Stimulated activated CD8-positive, alpha-beta memory T cell treated with anti-CD3 and anti-CD28 coated beads, Interleukin-4, amount 100 ng/mL, for 24 hours (primary cell): Measurements from ENCODE around the gene ELP6.
"Not testable (repeated sequence)": the region's sequence is repeated elsewhere in the genome, so short reads cannot be mapped to it uniquely, and the experiment has no call there.

Source experiments
- DNase-seq: peaks from one replicate; pipeline ENCODE4 v3.0.0-alpha.2; 2020; ENCODE audit warnings: low read depth

ELP6 gene

GRCh38 chr3:47512416-47513124 is 942 bp downstream of the ELP6 start:
- no peak for DNase-seq

GRCh38 chr3:47505267-47505666 is 8.2 kb downstream of the ELP6 start:
- not testable (repeated sequence) for DNase-seq

- no peak for DNase-seq
These were observed 9.4 kb downstream of the ELP6 start for GRCh38 chr3:47504113-47504512.

GRCh38 chr3:47503033-47503432 is 10.5 kb downstream of the ELP6 start:
- DNase-seq, result no peak

GRCh38 chr3:47496892-47497291 is 16.6 kb downstream of the ELP6 start:
- DNase-seq, result no peak

- no peak for DNase-seq
These were observed 17.6 kb downstream of the ELP6 start for GRCh38 chr3:47495886-47496285.

GRCh38 chr3:47495111-47495510 is 18.4 kb downstream of the ELP6 start:
- DNase-seq, result no peak

GRCh38 chr3:47491777-47492176 is 21.7 kb downstream of the ELP6 start:
- DNase-seq, result no peak

- DNase-seq, result no peak
These were observed 22.3 kb downstream of the ELP6 start for GRCh38 chr3:47491186-47491585.

- DNase-seq, result no peak
These were observed 26.2 kb downstream of the ELP6 start for GRCh38 chr3:47487265-47487664.

- DNase-seq, result no peak
These were observed 27.7 kb downstream of the ELP6 start for GRCh38 chr3:47485812-47486211.

- no peak for DNase-seq
These were observed 31.1 kb downstream of the ELP6 start for GRCh38 chr3:47482366-47482765.

GRCh38 chr3:47481763-47482162 is 31.7 kb downstream of the ELP6 start:
- not testable (repeated sequence) for DNase-seq

- DNase-seq, result not testable (repeated sequence)
These were observed 33.2 kb downstream of the ELP6 start for GRCh38 chr3:47480267-47480666.

- DNase-seq, result no peak
These were observed 33.7 kb downstream of the ELP6 start for GRCh38 chr3:47479826-47480160.

GRCh38 chr3:47478022-47478421 is 35.5 kb downstream of the ELP6 start:
- DNase-seq, result no peak

GRCh38 chr3:47476644-47477199 is 36.8 kb downstream of the ELP6 start:
- DNase-seq, result no peak

- DNase-seq, result no peak
These were observed 37.2 kb downstream of the ELP6 start for GRCh38 chr3:47476330-47476626.

GRCh38 chr3:47475570-47476329 is 37.8 kb downstream of the ELP6 start, which contains the start of gene SCAP:
Gene SCAP, minus strand, starts transcription at chr3:47475941. Its CDS starts 32,948 bp downstream, at chr3:47442993.
- peak; percentile 91 for DNase-seq

- no peak for DNase-seq
These were observed 38.4 kb downstream of the ELP6 start for GRCh38 chr3:47475029-47475569.

- DNase-seq, result no peak
These were observed 40.1 kb downstream of the ELP6 start for GRCh38 chr3:47473391-47473790.

GRCh38 chr3:47469616-47470015 is 43.9 kb downstream of the ELP6 start:
- DNase-seq, result no peak

GRCh38 chr3:47468315-47468714 is 45.2 kb downstream of the ELP6 start:
- DNase-seq, result not testable (repeated sequence)
